Measurements from ENCODE around the gene MALRD1. TPM values are rescaled to one million over a fixed set of nuclear protein-coding genes. Genes with fewer than 3 reads are reported as not detected.

MALRD1 gene
- total RNA-seq, 4 donors from 2014 or later = 0.33 to 7.5 (median 1.1) TPM

DNA sequence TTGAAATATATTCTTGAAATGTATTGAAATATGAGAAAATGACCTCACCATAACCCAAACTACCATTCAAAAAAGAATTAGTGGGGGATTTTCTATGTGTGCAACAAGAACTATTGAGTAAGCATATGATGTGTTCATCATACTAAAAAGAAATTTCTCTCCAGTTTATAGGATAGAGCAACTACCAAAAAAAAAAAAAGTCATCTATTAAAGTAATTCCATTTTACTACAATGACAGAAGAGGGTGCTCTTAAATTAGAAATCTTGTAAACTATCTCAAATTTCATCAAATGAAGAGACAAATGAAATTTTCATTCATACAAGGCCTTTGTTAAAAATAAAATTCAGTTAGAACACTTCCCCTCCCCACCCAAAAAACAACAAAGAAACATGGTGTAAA is 572.2 kb downstream of the MALRD1 start:
- no peaks in the 10 kb centered on the region for H3K27me3 ChIP-seq
- intact Hi-C loops (cut with DNase I) = no loop called here

DNA sequence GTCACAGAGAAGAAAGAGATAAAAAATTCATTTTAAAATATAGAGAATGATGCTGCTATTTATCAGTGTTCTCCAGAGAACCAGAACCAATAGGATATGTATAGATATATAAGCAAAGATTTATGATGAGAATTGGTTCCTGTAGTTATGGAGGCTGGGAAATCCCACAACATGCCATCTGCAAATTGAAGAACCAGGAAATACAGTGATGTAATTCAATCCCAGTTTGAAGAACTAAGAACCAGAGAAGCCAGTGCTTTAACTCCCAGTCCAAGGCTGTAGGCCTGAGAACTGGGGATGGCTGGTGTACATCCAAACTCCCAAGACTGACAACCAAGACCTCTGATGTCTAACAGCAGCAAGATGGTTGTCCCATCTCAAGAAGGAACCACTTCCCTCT is 574.7 kb downstream of the MALRD1 start:
- intact Hi-C loops (cut with DNase I) = no loop called here

More for the DNA sequence above, 572.2 kb downstream of the MALRD1 start:
- Histone ChIP-seq H3K4me1 (no peaks in the 10 kb centered on the region), H3K9me3 (no peaks in the 10 kb centered on the region), H3K36me3 (no peaks in the 10 kb centered on the region), H3K27ac (replicated peaks in 1 of 4) (no peak overlapping the region), H3K4me3 (no peak overlapping the region)
- TF ChIP-seq POLR2AphosphoS5 (IDR thresholded peaks at IDR 0.05) (no peak), POLR2A (IDR thresholded peaks at IDR 0.05; ENCODE audit: low read depth) (no peak), EP300 (IDR thresholded peaks at IDR 0.05) (no peak)
- TF ChIP-seq, protein P1, sequence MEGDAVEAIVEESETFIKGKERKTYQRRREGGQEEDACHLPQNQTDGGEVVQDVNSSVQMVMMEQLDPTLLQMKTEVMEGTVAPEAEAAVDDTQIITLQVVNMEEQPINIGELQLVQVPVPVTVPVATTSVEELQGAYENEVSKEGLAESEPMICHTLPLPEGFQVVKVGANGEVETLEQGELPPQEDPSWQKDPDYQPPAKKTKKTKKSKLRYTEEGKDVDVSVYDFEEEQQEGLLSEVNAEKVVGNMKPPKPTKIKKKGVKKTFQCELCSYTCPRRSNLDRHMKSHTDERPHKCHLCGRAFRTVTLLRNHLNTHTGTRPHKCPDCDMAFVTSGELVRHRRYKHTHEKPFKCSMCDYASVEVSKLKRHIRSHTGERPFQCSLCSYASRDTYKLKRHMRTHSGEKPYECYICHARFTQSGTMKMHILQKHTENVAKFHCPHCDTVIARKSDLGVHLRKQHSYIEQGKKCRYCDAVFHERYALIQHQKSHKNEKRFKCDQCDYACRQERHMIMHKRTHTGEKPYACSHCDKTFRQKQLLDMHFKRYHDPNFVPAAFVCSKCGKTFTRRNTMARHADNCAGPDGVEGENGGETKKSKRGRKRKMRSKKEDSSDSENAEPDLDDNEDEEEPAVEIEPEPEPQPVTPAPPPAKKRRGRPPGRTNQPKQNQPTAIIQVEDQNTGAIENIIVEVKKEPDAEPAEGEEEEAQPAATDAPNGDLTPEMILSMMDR (IDR thresholded peaks at IDR 0.05) = no peak
- DNase-seq (ENCODE audit: extremely low spot score) = no peak

DNA sequence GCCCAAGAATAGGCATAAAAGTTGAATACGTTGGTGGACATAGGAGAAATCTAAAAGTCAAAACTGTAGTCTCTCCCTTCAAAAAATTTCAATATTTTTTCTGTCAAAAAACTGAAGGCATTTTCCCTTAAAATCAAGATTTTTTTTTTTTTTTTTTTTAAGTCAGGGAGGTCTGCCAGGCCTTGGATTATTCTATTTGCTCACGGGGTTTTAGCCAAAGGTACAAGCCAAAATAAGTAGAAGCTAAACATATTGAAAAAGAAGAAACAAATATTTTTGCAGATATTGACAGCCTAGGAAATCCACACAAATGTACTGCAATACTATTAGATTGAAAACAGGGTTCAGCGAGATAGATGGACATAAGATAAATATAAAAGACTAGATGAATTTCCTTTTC is 577.6 kb downstream of the MALRD1 start:
- DNase-seq (ENCODE audit: extremely low spot score) = no peak
- Histone ChIP-seq H3K36me3 (no peaks in the 10 kb centered on the region), H3K9me3 (no peaks in the 10 kb centered on the region), H3K27me3 (no peaks in the 10 kb centered on the region), H3K4me1 (peaks cover 0 to 4% (median 2%) of the 10 kb centered on the region in 4 donors), H3K27ac (replicated peaks in 1 of 4) (no peak overlapping the region), H3K4me3 (no peak overlapping the region)
- 86% methylated on average over 3 of the region's 3 CpGs for WGBS
- intact Hi-C loops (cut with DNase I) = no loop called here
- no peak for TF ChIP-seq EP300 (IDR thresholded peaks at IDR 0.05)

More for the DNA sequence above, 574.7 kb downstream of the MALRD1 start:
- Histone ChIP-seq H3K4me1 (no peaks in the 10 kb centered on the region), H3K36me3 (no peaks in the 10 kb centered on the region), H3K4me3 (no peak overlapping the region), H3K27me3 (no peaks in the 10 kb centered on the region), H3K9me3 (no peaks in the 10 kb centered on the region), H3K27ac (replicated peaks in 1 of 4) (no peak overlapping the region)
- no peak for DNase-seq (ENCODE audit: extremely low spot score)
- TF ChIP-seq POLR2AphosphoS5 (IDR thresholded peaks at IDR 0.05) (no peak), POLR2A (IDR thresholded peaks at IDR 0.05; ENCODE audit: low read depth) (no peak), EP300 (IDR thresholded peaks at IDR 0.05) (no peak)
- TF ChIP-seq, protein P1 (IDR thresholded peaks at IDR 0.05) = no peak

DNA sequence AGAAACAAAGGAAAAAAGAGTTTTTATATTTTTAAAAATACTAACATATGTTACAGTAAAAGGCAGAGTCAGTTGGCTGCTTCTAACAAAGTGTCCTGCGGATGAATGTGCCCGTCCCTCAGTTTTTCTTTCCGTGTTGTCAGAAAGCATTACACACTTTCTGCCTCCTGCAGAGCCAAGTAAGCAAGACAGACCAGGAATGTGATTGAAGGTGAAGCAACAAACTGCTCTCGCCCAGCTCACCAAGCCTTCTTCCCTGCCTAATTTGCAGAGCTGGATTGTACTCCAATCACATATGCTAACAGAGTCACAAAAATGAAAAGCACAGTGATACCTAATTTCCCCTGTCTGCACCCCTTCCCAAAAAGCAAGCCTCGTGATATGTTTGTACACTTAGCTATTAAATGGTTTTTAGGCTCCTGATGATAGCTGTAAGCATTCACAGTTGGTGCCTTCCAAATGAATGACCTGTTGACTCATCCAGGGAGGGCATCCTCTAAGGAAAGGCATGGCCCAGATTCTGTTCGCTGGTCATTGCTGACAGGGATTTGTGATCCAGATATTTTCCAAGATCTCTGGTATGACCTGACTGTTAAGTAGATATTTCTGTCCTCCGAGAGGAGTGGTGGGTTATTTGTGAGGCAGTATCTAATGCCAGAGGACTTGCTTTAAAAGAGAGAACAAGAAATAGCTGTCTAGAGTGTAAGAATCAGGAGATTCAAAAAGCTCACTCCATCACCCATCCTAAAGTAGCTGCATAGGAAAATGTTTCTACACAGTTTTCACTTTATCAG is 580.4 kb downstream of the MALRD1 start:
- TF ChIP-seq POLR2A (IDR thresholded peaks at IDR 0.05; ENCODE audit: low read depth) (no peak), POLR2AphosphoS5 (IDR thresholded peaks at IDR 0.05) (no peak), EP300 (IDR thresholded peaks at IDR 0.05) (no peak)
- TF ChIP-seq, protein P1 (IDR thresholded peaks at IDR 0.05) = no peak
- no peaks in the 10 kb centered on the region for H3K36me3 ChIP-seq
- no peaks in the 10 kb centered on the region for H3K27me3 ChIP-seq
- H3K9me3 ChIP-seq = no peaks in the 10 kb centered on the region
- WGBS = 79% methylated on average over 7 of the region's 7 CpGs
- no peak overlapping the region for H3K4me3 ChIP-seq
- H3K4me1 ChIP-seq = peaks cover 0 to 4% (median 2%) of the 10 kb centered on the region in 4 donors
- no peak overlapping the region for H3K27ac ChIP-seq (replicated peaks in 1 of 4)
- DNase-seq (ENCODE audit: extremely low spot score) = no peak
- intact Hi-C loops (cut with DNase I) = no loop called here

DNA sequence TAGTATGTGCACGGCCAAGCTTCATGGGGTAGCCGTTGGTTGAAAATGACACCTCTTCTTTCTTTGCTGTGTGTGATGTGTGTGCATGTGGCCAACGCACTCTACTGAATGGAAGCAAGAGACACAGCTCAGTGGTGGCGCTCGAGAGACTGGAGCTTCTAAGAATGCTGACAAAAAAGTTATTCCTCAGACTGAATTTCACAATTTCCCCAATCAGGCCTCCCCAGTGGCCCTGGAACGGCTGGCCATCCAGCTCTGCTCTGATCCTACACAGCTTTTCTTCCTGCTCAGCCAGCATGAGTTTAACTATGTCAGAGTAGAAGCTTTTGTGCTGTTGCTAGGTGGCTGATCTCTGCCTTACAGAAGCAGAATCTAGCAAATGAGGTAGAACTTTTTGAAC is 581.0 kb downstream of the MALRD1 start:
- DNase-seq (ENCODE audit: extremely low spot score) = no peak
- H3K9me3 ChIP-seq = no peaks in the 10 kb centered on the region
- no peak overlapping the region for H3K4me3 ChIP-seq
- no peak overlapping the region for H3K27ac ChIP-seq (replicated peaks in 1 of 4)
- TF ChIP-seq POLR2AphosphoS5 (IDR thresholded peaks at IDR 0.05) (no peak), POLR2A (IDR thresholded peaks at IDR 0.05; ENCODE audit: low read depth) (no peak), EP300 (IDR thresholded peaks at IDR 0.05) (no peak)
- TF ChIP-seq, protein P1 (IDR thresholded peaks at IDR 0.05) = no peak
- H3K4me1 ChIP-seq = peaks cover 0 to 4% (median 2%) of the 10 kb centered on the region in 4 donors
- H3K36me3 ChIP-seq = no peaks in the 10 kb centered on the region
- WGBS = 39% methylated on average over 6 of the region's 6 CpGs
- intact Hi-C loops (cut with DNase I) = no loop called here
- no peaks in the 10 kb centered on the region for H3K27me3 ChIP-seq
